SW480 (cell line): ENCODE results near the gene LRIG2.
"Not testable (repeated sequence)": the region's sequence is repeated elsewhere in the genome, so short reads cannot be mapped to it uniquely, and the experiment has no call there.

ENCODE experiments used
- DNase-seq: peaks from one replicate; pipeline ENCODE4 v3.0.0-alpha.2; 2016; ENCODE audit warnings: low spot score

Gene LRIG2

GRCh38 chr1:113129529-113130185, 56.7 kb downstream of the LRIG2 start:
- DNase-seq: no peak

- DNase-seq: no peak
These were observed 60.0 kb downstream of the LRIG2 start for GRCh38 chr1:113133038-113133437.

- DNase-seq: no peak
These were observed 60.8 kb downstream of the LRIG2 start for GRCh38 chr1:113133759-113134158.

GRCh38 chr1:113135460-113135859, 62.5 kb downstream of the LRIG2 start:
- no peak for DNase-seq

GRCh38 chr1:113136476-113136875, 63.5 kb downstream of the LRIG2 start:
- no peak for DNase-seq

GRCh38 chr1:113137563-113137962, 64.6 kb downstream of the LRIG2 start:
- DNase-seq: no peak

GRCh38 chr1:113138778-113139177, 65.8 kb downstream of the LRIG2 start:
- no peak for DNase-seq

GRCh38 chr1:113140176-113140575, 67.2 kb downstream of the LRIG2 start:
- no peak for DNase-seq

- peak; percentile 57 for DNase-seq
These were observed 67.8 kb downstream of the LRIG2 start for GRCh38 chr1:113140588-113141446.

GRCh38 chr1:113141650-113142473, 68.9 kb downstream of the LRIG2 start:
- DNase-seq: no peak

- no peak for DNase-seq
These were observed 69.8 kb downstream of the LRIG2 start for GRCh38 chr1:113142791-113143190.

GRCh38 chr1:113146242-113147072, 73.5 kb downstream of the LRIG2 start:
- DNase-seq: no peak

- no peak for DNase-seq
These were observed 74.2 kb downstream of the LRIG2 start for GRCh38 chr1:113147073-113147625.

GRCh38 chr1:113147826-113148225, 74.8 kb downstream of the LRIG2 start:
- DNase-seq: no peak

- DNase-seq: not testable (repeated sequence)
These were observed 77.5 kb downstream of the LRIG2 start for GRCh38 chr1:113150494-113150893.

- peak; percentile 17 for DNase-seq
These were observed 80.3 kb downstream of the LRIG2 start for GRCh38 chr1:113153116-113153803.

- DNase-seq: no peak
These were observed 83.4 kb downstream of the LRIG2 start for GRCh38 chr1:113156368-113156767.

GRCh38 chr1:113158743-113159142, 85.7 kb downstream of the LRIG2 start:
- not testable (repeated sequence) for DNase-seq

- DNase-seq: no peak
These were observed 93.5 kb downstream of the LRIG2 start for GRCh38 chr1:113166473-113166872.

- no peak for DNase-seq
These were observed 95.9 kb downstream of the LRIG2 start for GRCh38 chr1:113168946-113169345.

- DNase-seq: no peak
These were observed 96.6 kb downstream of the LRIG2 start for GRCh38 chr1:113169591-113169990.
